HG02973 (cell line): ENCODE results near the gene HTR3B.
"Not testable (repeated sequence)": the region's sequence is repeated elsewhere in the genome, so short reads cannot be mapped to it uniquely, and the experiment has no call there.

Source experiments
- ATAC-seq: cut with Tn5 transposase; IDR thresholded peaks from one replicate; pipeline ENCODE4 v1.9.1; 2021; ENCODE audit warnings: moderate library complexity; ENCODE audit not compliant: unreplicated experiment

HTR3B gene

GRCh38 chr11:113904379-113905101 is at the start of gene HTR3B:
Gene HTR3B (plus strand): TSS chr11:113904796. CDS start chr11:113904934, 138 bp downstream.
- no peak for ATAC-seq

GRCh38 chr11:113855803-113856202 is 48.8 kb upstream of the HTR3B start:
- ATAC-seq: no peak

- ATAC-seq: no peak
Observed at GRCh38 chr11:113856966-113857759, 47.4 kb upstream of the HTR3B start.

- no peak for ATAC-seq
Observed at GRCh38 chr11:113859665-113860064, 44.9 kb upstream of the HTR3B start.

GRCh38 chr11:113862435-113862834 is 42.2 kb upstream of the HTR3B start:
- no peak for ATAC-seq

- no peak for ATAC-seq
Observed at GRCh38 chr11:113864410-113864809, 40.2 kb upstream of the HTR3B start.

- ATAC-seq: no peak
Observed at GRCh38 chr11:113865873-113866272, 38.7 kb upstream of the HTR3B start.

GRCh38 chr11:113867843-113868503 is 36.6 kb upstream of the HTR3B start:
- ATAC-seq: no peak

- no peak for ATAC-seq
Observed at GRCh38 chr11:113871336-113871735, 33.3 kb upstream of the HTR3B start.

- ATAC-seq: no peak
Observed at GRCh38 chr11:113873236-113873626, 31.4 kb upstream of the HTR3B start.

- ATAC-seq: no peak
Observed at GRCh38 chr11:113874096-113874495, 30.5 kb upstream of the HTR3B start.

GRCh38 chr11:113874581-113875233 is 29.9 kb upstream of the HTR3B start:
- peak; percentile 27 for ATAC-seq

GRCh38 chr11:113875234-113876073 is 29.1 kb upstream of the HTR3B start, which contains the start of gene USP28:
Gene USP28 (minus strand): TSS chr11:113875572. CDS start chr11:113875501, 71 bp downstream.
- ATAC-seq: peak; percentile 78

GRCh38 chr11:113876074-113876797 is 28.4 kb upstream of the HTR3B start:
- no peak for ATAC-seq

- ATAC-seq: no peak
Observed at GRCh38 chr11:113876798-113877669, 27.6 kb upstream of the HTR3B start.

GRCh38 chr11:113877670-113878055 is 26.9 kb upstream of the HTR3B start:
- no peak for ATAC-seq

- not testable (repeated sequence) for ATAC-seq
Observed at GRCh38 chr11:113879446-113879845, 25.1 kb upstream of the HTR3B start.

- no peak for ATAC-seq
Observed at GRCh38 chr11:113880971-113881370, 23.6 kb upstream of the HTR3B start.

- ATAC-seq: no peak
Observed at GRCh38 chr11:113881856-113882255, 22.7 kb upstream of the HTR3B start.
